HFF-Myc (cell line): ENCODE data around the gene AKAP6.
"Not testable (repeated sequence)": the region's sequence is repeated elsewhere in the genome, so short reads cannot be mapped to it uniquely, and the experiment has no call there.

Experiments used
- DNase-seq: peaks from one replicate; pipeline ENCODE4 v3.0.0-alpha.2; 2011; ENCODE audit warnings: low read depth; ENCODE audit errors: extremely low read depth
- H3K4me3 ChIP-seq: replicated peaks from 2 replicates; pipeline ENCODE4 v1.5.1; 2011; ENCODE audit warnings: low read depth, mild to moderate bottlenecking, control low read depth, low read length
- CTCF ChIP-seq: IDR thresholded peaks from 2 replicates; pipeline ENCODE4 v1.5.1; 2012; ENCODE audit warnings: mild to moderate bottlenecking, low read depth, low read length, control low read depth; ENCODE audit errors: missing control alignments

The AKAP6 gene

GRCh38 chr14:32367516-32367915 is 38.4 kb downstream of the AKAP6 start:
- H3K4me3 ChIP-seq = no peak overlapping the region
- DNase-seq = no peak
- TF ChIP-seq CTCF = no peak

- no peak for TF ChIP-seq CTCF
- no peak for DNase-seq
Measured at GRCh38 chr14:32368107-32368506, 39.0 kb downstream of the AKAP6 start.

GRCh38 chr14:32370714-32371113 is 41.6 kb downstream of the AKAP6 start:
- DNase-seq = peak; percentile 45
- H3K4me3 ChIP-seq = no peak overlapping the region
- no peak for TF ChIP-seq CTCF

More at GRCh38 chr14:32368107-32368506, 39.0 kb downstream of the AKAP6 start:
- no peak overlapping the region for H3K4me3 ChIP-seq

- no peak for TF ChIP-seq CTCF
- DNase-seq = peak; percentile 85
- no peak overlapping the region for H3K4me3 ChIP-seq
Measured at GRCh38 chr14:32372154-32372553, 43.1 kb downstream of the AKAP6 start.

- H3K4me3 ChIP-seq, DNase-seq: not testable (repeated sequence)
Measured at GRCh38 chr14:32373174-32373573, 44.1 kb downstream of the AKAP6 start.

GRCh38 chr14:32374155-32374554 is 45.1 kb downstream of the AKAP6 start:
- no peak overlapping the region for H3K4me3 ChIP-seq
- no peak for DNase-seq
- no peak for TF ChIP-seq CTCF

GRCh38 chr14:32375663-32376062 is 46.6 kb downstream of the AKAP6 start:
- DNase-seq = no peak
- H3K4me3 ChIP-seq = no peak overlapping the region

More at GRCh38 chr14:32375663-32376062, 46.6 kb downstream of the AKAP6 start:
- no peak for TF ChIP-seq CTCF
